RWPE1 (cell line): ENCODE data around the gene KIAA1614.

Source experiments
- CTCF ChIA-PET: fragments of 350-600 bp; sonication (Branson Sonifier 250); formaldehyde crosslinking; extraction: SDS; loops from one replicate; lab custom pipeline; 2021; lab: Yijun Ruan, JAX
- POLR2A ChIA-PET: fragments of 400-600 bp; formaldehyde crosslinking; extraction: SDS; loops from one replicate; lab custom pipeline; 2020; ENCODE audit warnings: antibody characterized with exemption; ENCODE audit not compliant: low non-redundant PET; lab: Yijun Ruan, JAX
- DNase-seq: peaks from one replicate; pipeline ENCODE4 v3.0.0; 2012; ENCODE audit warnings: low spot score
- H3K27ac ChIP-seq: fragments of 450-650 bp; 2 replicates; pipeline ENCODE4 v1.5.1; 2017
- CTCF ChIP-seq: fragments of 450-650 bp; conservative IDR thresholded peaks from 2 replicates; pipeline ENCODE4 v1.5.1; 2017; ENCODE audit warnings: low read depth, mild to moderate bottlenecking

KIAA1614 gene

GRCh38 chr1:180912211-180912800 is 391 bp upstream of the KIAA1614 start:
- ChIA-PET CTCF (interaction anchor here (1.7 kb wide), 1 partner anchor 397 kb away, joined by 6 read pairs; no protein-coding TSS in a partner anchor), POLR2A (no interaction called here)
- no peak for TF ChIP-seq CTCF
- DNase-seq: peak; percentile 20
- peak overlapping the region; percentile 80 for H3K27ac ChIP-seq

GRCh38 chr1:180915426-180915965 is 2.8 kb downstream of the KIAA1614 start:
- no peak for DNase-seq
- POLR2A ChIA-PET: interaction anchor here (0.5 kb wide), 1 partner anchor 9 kb away, joined by 3 read pairs; no protein-coding TSS in a partner anchor
- H3K27ac ChIP-seq: no peak overlapping the region
- no peak for TF ChIP-seq CTCF
- CTCF ChIA-PET: interaction anchor here (0.6 to 0.8 kb wide), 2 partner anchors 10 to 630 kb away, joined by 3 to 4 read pairs; no protein-coding TSS in a partner anchor

GRCh38 chr1:180916012-180916770 is 3.5 kb downstream of the KIAA1614 start:
- POLR2A ChIA-PET: interaction anchor here (0.5 kb wide), 1 partner anchor 10 kb away, joined by 3 read pairs; no protein-coding TSS in a partner anchor
- H3K27ac ChIP-seq: no peak overlapping the region
- no peak for TF ChIP-seq CTCF
- CTCF ChIA-PET: interaction anchor here (0.6 to 0.8 kb wide), 2 partner anchors 11 to 630 kb away, joined by 3 to 4 read pairs; no protein-coding TSS in a partner anchor
- no peak for DNase-seq

- POLR2A ChIA-PET: no interaction called here
- CTCF ChIA-PET: interaction anchor here (1.0 kb wide), 1 partner anchor 1480 kb away, joined by 3 read pairs; no protein-coding TSS in a partner anchor
- no peak overlapping the region for H3K27ac ChIP-seq
- no peak for DNase-seq
- no peak for TF ChIP-seq CTCF
Observed at GRCh38 chr1:180916771-180917170, 4.1 kb downstream of the KIAA1614 start.

- no peak overlapping the region for H3K27ac ChIP-seq
- TF ChIP-seq CTCF: no peak
- CTCF ChIA-PET: interaction anchor here (1.0 kb wide), 1 partner anchor 1479 kb away, joined by 3 read pairs; no protein-coding TSS in a partner anchor
- DNase-seq: no peak
- POLR2A ChIA-PET: no interaction called here
Observed at GRCh38 chr1:180917306-180918065, 4.8 kb downstream of the KIAA1614 start.
